Measurements from ENCODE around the gene VPS37D.

DNA sequence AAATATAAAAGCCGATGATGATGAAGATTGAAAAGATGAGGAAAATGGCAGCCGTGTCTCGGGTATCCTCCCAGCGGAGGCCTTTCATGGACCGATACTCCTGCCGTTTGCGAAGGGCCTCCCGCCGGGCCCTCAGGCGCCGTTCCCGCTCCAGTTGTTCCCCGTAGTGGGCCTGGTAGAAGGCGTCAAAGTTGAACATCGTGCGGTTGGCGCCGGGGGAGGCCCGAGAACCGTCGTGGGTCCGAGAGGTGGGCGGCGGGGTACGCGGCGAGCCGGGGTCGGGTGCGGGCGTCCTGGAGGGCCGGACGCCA is 15.1 kb downstream of the VPS37D start:
- no peak for TF ChIP-seq EZH2phosphoT487 (IDR thresholded peaks at IDR 0.05; ENCODE audit: low read depth)
- no peak for TF ChIP-seq CTCF (IDR thresholded peaks at IDR 0.05; ENCODE audit: low read depth, low read length)
